Measurements from ENCODE around the gene RPS18.
A peak's percentile ranks its signal among the peaks of the same experiment; 100 is the strongest.

Gene RPS18

DNA sequence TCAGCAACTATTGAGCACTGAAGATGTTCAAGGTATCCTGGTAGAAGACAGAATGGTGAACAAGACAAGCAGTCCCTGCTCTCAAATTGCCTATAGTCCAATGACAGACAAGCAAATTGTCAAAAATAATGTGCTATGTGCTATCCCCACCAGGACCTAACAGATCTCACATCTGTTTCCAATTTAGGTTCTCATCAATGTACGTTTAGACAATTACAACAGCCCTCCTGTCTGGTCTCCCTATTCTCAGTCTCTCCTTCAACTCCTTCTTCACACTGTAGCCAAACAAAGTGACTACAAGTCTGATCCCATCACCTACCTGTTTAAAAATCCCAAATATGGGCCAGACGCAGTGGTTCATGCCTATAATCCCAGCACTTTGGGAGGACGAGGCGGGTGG lies 34.5 kb downstream of the RPS18 start:
- DNase-seq (ENCODE audit: extremely low read depth, low read depth): no peak
- H3K4me3 ChIP-seq (replicated peaks; ENCODE audit: low read depth, low read length): no peak overlapping the region

GRCh38 chr6:33312361-33313104 lies 40.7 kb downstream of the RPS18 start:
- TF ChIP-seq, protein P1, sequence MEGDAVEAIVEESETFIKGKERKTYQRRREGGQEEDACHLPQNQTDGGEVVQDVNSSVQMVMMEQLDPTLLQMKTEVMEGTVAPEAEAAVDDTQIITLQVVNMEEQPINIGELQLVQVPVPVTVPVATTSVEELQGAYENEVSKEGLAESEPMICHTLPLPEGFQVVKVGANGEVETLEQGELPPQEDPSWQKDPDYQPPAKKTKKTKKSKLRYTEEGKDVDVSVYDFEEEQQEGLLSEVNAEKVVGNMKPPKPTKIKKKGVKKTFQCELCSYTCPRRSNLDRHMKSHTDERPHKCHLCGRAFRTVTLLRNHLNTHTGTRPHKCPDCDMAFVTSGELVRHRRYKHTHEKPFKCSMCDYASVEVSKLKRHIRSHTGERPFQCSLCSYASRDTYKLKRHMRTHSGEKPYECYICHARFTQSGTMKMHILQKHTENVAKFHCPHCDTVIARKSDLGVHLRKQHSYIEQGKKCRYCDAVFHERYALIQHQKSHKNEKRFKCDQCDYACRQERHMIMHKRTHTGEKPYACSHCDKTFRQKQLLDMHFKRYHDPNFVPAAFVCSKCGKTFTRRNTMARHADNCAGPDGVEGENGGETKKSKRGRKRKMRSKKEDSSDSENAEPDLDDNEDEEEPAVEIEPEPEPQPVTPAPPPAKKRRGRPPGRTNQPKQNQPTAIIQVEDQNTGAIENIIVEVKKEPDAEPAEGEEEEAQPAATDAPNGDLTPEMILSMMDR (IDR thresholded peaks at IDR 0.05; ENCODE audit: low read depth, low read length, missing control alignments): no peak
- DNase-seq (ENCODE audit: extremely low read depth, low read depth): no peak
- peak overlapping the region; percentile 79 for H3K4me3 ChIP-seq (replicated peaks; ENCODE audit: low read depth, low read length)

More for the DNA sequence above, 34.5 kb downstream of the RPS18 start:
- TF ChIP-seq, protein P1 (IDR thresholded peaks at IDR 0.05; ENCODE audit: low read depth, low read length, missing control alignments): no peak

GRCh38 chr6:33313105-33313708 lies 41.3 kb downstream of the RPS18 start:
- TF ChIP-seq, protein P1 (IDR thresholded peaks at IDR 0.05; ENCODE audit: low read depth, low read length, missing control alignments): no peak
- DNase-seq (ENCODE audit: extremely low read depth, low read depth): no peak
- H3K4me3 ChIP-seq (replicated peaks; ENCODE audit: low read depth, low read length): peak overlapping the region; percentile 79

DNA sequence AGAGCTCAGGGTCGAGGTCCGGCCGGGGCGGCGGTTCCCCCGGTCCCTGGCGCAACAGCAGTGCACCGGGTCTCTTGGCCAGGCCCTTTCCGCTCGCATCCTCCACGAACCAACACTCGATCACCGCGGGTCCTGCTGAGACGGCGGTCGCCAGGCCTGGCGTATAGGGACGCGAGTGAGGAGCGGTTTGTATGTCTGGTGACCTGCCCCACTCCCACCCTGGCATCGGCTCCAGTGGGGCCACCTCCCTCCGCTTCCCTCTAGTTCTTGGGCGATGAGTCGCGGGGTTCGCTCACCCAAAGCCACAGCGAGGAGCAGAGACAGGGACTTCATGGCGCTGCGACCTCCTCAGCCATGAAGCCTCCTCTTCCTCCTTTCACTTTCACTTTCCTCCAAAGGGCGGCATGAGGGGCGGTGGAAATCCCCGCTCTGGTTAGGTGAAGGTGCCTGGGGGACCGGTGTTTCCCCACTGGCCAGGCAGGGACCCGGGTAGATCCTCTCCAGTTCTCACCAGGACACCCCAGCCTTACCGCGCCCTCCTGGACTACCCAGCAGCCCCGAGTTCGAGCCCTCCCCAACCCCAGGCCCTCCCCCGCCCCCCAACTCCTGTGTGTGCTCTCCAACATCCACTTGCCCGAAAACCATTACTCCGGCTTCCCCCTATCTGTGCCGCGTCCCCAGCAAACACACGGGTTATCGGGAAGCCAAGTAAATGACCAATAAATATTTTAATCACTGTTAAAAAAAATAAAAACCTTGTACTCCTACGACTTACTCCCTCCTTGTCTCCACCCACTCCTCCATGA lies 42.0 kb downstream of the RPS18 start, which contains the start of gene TAPBP:
TSS of gene TAPBP (minus strand) at position 370 of the 806 bp plus-strand sequence. CDS start at position 333, 37 bp downstream.
- no peak for DNase-seq (ENCODE audit: extremely low read depth, low read depth)
- TF ChIP-seq, protein P1 (IDR thresholded peaks at IDR 0.05; ENCODE audit: low read depth, low read length, missing control alignments): no peak

GRCh38 chr6:33314515-33314942 lies 42.7 kb downstream of the RPS18 start:
- TF ChIP-seq, protein P1 (IDR thresholded peaks at IDR 0.05; ENCODE audit: low read depth, low read length, missing control alignments): no peak
- peak overlapping the region; percentile 79 for H3K4me3 ChIP-seq (replicated peaks; ENCODE audit: low read depth, low read length)
- peak; percentile 77 for DNase-seq (ENCODE audit: extremely low read depth, low read depth)

More for the DNA sequence above, 42.0 kb downstream of the RPS18 start, which contains the start of gene TAPBP:
- H3K4me3 ChIP-seq (replicated peaks; ENCODE audit: low read depth, low read length): peak within 1 kb of the TSS; percentile 79

DNA sequence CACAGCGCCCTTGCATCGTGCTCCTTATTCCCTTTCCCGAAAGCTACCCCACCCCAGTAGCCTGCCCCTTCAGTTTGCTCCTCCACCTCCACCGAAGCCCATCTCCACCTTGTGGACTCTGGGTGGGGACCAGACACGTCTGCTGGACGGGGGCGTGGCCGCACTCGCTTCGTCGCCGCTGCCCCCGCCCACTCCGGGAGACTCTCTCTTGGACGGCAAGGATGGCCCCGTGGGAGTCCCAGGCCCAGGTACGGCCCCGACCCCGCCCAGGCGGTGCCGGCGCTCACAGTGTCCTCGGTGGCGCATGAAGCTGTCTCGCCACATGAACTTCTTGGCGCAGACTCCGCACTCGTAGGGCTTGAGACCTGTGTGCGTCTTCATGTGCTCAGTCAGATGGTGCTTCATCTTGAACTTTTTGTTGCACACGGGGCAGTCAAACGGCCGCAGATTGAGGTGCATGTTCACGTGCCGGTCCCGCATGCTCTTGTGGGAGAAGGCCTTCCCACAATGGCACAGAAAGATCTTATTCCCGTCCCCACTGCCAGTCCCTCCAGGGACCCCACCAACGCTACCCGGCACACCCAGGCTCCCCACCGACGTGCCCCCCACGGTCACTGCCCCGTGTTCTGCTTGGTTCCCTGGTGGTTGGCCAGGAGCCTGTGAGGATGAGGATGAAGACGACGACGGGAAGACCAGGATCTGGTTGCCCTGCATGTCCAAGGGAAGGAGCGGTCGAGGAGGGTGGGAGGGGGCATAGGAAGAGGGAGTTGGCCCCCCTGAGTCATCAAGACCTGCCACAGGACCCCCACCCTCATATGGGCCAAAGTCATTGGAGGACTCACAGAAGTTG lies 43.3 kb downstream of the RPS18 start:
- peak overlapping the region; percentile 79 for H3K4me3 ChIP-seq (replicated peaks; ENCODE audit: low read depth, low read length)
- TF ChIP-seq, protein P1 (IDR thresholded peaks at IDR 0.05; ENCODE audit: low read depth, low read length, missing control alignments): no peak
- DNase-seq (ENCODE audit: extremely low read depth, low read depth): no peak
